Psoas muscle (tissue), 8 donors: ENCODE measurements around the gene SORBS1. TPM values are rescaled to one million over a fixed set of nuclear protein-coding genes. Genes with fewer than 3 reads are reported as not detected.

ENCODE experiments used
- ATAC-seq, 4 donors: fragments of 200-7000 bp; cut with Tn5 transposase; one replicate each; pipeline ENCODE4 v1.9.1; 2020; ENCODE audit warnings: moderate library complexity in 3 of 4, mild to moderate bottlenecking in 2 of 4
- DNase-seq, 2 donors: peaks; one replicate each; pipeline ENCODE4 v3.0.0-alpha.2; 2020
- H3K27ac ChIP-seq: fragments of 200-600 bp; one replicate; pipeline ENCODE4 v1.8.0; 2022
- H3K27me3 ChIP-seq, 3 donors: fragments of 200-600 bp in 1 of 3; one replicate each; pipeline versions ENCODE4 v1.6.1 to v1.8.0; 2013 to 2022; ENCODE audit warnings: low read length in 2 of 3, mild to moderate bottlenecking in 2 of 3, moderate library complexity in 1 of 3; ENCODE audit not compliant: insufficient read depth in 3 of 3
- H3K36me3 ChIP-seq, 2 donors: fragments of 200-600 bp in 1 of 2; one replicate each; pipeline versions ENCODE4 v1.6.1 to v1.8.0; 2013 to 2022; ENCODE audit warnings: low read depth in 1 of 2, mild to moderate bottlenecking in 1 of 2, moderate library complexity in 1 of 2; ENCODE audit not compliant: insufficient read depth in 1 of 2
- H3K4me1 ChIP-seq: fragments of 200-600 bp; one replicate; pipeline ENCODE4 v1.8.0; 2022
- H3K4me3 ChIP-seq: fragments of 200-600 bp; one replicate; pipeline ENCODE4 v1.8.0; 2022; ENCODE audit warnings: mild to moderate bottlenecking
- H3K9me3 ChIP-seq: fragments of 200-600 bp; one replicate; pipeline ENCODE4 v1.8.0; 2022
- WGBS, 3 donors: extraction: QIAGEN DNeasy Blood & Tissue Kit; methylation state at CpG; one replicate each; pipeline versions ENCODE4 v1.1.6 to v1.1.7; 2013; 5-methylcytosine and 5-hydroxymethylcytosine counted together
- intact Hi-C, 2 donors: fragments of 100-400 bp; cut with DNase I; formaldehyde crosslinking; loops; one replicate each; pipeline versions ENCODE4 v1.11.0 to v1.14.2; 2022
- polyA plus RNA-seq, 3 donors: library from polyadenylated mRNA; stranded (reverse); fragments of 200-250 nt; gene quantifications; one replicate each; pipeline ENCODE4 v1.2.3, GENCODE V29; 2013
- total RNA-seq, 4 donors: library from RNA; stranded (reverse); fragmentation: NEBNext Ultra II Directional in 2 of 4; extraction: Animal tissue kit (Norgen Biotek cat#: 25700) in 2 of 4; gene quantifications; one replicate each; pipeline versions ENCODE4 v1.2.1 to v1.2.4, GENCODE V29; 2021 to 2023
- TF ChIP-seq, protein P1 (sequence below): fragments of 200-600 bp; IDR thresholded peaks from one replicate; pipeline ENCODE4 v1.8.0; 2022; ENCODE audit warnings: antibody characterized with exemption
- donor health status: healthy with polysubstance abuse.
- donor health status: DM: no; HTN: no; CAD: no; lungs with moderate emphysema.
- donor health status: Bipolar disorder and iron deficiency.
- donor health status: healthy.
- donor health status: DM: yes; HTN: yes; CAD: no.
- donor health status: DM: no; HTN: no; CAD: no.
- donor health status: DM: no; HTN: no; CAD: no.
- donor health status: DM: yes; HTN: yes; CAD: no.

The SORBS1 gene
- total and polyA plus RNA-seq, 7 donors: 17.3 to 306 (median 145) TPM

DNA sequence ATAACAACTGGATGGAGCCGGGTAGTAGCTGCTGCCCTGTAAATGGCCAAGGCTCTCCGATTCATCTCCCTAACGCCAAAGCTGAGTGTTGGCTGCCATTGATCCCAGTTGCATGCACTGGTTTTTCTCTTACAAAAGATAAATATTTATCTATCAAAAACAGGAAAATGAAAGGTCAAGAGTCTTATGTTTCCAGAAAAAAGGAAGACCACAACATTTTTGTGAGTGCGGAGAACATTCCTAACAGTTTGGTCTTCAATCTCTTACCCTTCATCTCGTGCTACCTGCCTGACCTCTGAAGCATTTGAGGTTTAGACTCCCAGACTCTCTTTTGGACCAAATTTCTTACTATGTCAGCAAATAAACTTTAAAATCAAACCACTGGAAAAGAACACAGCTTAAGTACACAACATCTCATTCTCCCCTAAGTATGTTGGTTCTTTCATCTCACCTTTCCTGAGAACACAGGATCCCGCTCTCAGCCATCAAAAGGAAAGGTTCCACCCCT lies 61.6 kb downstream of the SORBS1 start:
- peak overlapping the region; percentile 36 for H3K27ac ChIP-seq
- H3K27me3 ChIP-seq: no peaks in the 10 kb centered on the region
- no peak overlapping the region for H3K4me3 ChIP-seq
- ATAC-seq (no peak), DNase-seq (no peak)
- no peaks in the 10 kb centered on the region for H3K9me3 ChIP-seq
- WGBS, 3 donors: 82 to 92% (median 85%) methylated on average over 6 of the region's 6 CpGs
- TF ChIP-seq, protein P1, sequence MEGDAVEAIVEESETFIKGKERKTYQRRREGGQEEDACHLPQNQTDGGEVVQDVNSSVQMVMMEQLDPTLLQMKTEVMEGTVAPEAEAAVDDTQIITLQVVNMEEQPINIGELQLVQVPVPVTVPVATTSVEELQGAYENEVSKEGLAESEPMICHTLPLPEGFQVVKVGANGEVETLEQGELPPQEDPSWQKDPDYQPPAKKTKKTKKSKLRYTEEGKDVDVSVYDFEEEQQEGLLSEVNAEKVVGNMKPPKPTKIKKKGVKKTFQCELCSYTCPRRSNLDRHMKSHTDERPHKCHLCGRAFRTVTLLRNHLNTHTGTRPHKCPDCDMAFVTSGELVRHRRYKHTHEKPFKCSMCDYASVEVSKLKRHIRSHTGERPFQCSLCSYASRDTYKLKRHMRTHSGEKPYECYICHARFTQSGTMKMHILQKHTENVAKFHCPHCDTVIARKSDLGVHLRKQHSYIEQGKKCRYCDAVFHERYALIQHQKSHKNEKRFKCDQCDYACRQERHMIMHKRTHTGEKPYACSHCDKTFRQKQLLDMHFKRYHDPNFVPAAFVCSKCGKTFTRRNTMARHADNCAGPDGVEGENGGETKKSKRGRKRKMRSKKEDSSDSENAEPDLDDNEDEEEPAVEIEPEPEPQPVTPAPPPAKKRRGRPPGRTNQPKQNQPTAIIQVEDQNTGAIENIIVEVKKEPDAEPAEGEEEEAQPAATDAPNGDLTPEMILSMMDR: no peak
- intact Hi-C loops: no loop called here
- peaks cover 54% of the 10 kb centered on the region for H3K4me1 ChIP-seq
- no peaks in the 10 kb centered on the region for H3K36me3 ChIP-seq

DNA sequence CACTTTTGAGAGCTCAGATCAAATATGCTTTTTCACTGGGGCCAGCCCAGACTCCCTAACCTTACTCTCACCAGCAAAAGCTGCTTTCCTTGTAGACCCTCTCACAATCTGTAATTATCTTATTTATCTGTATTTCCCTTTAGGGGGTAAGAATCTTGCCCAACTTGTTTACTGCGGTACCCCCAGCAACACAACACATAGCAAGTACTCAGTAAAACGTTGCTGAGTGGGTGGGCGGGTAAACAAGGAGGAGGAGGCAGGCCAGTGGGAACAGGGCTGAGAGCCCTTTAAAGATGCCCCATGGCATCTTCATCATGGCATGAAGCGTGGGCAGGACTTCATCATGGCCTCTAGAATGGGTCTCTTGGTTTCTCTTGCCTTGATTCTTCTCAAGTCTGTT lies 64.2 kb downstream of the SORBS1 start:
- intact Hi-C loops: no loop called here
- H3K9me3 ChIP-seq: no peaks in the 10 kb centered on the region
- 53 to 67% (median 61%) methylated on average over 4 of the region's 4 CpGs for WGBS, 3 donors
- ATAC-seq (no peak), DNase-seq (no peak)
- H3K27ac ChIP-seq: peak overlapping the region; percentile 10
- no peak overlapping the region for H3K4me3 ChIP-seq
- no peaks in the 10 kb centered on the region for H3K36me3 ChIP-seq
- no peaks in the 10 kb centered on the region for H3K27me3 ChIP-seq
- TF ChIP-seq, protein P1: no peak
- H3K4me1 ChIP-seq: peaks cover 28% of the 10 kb centered on the region

DNA sequence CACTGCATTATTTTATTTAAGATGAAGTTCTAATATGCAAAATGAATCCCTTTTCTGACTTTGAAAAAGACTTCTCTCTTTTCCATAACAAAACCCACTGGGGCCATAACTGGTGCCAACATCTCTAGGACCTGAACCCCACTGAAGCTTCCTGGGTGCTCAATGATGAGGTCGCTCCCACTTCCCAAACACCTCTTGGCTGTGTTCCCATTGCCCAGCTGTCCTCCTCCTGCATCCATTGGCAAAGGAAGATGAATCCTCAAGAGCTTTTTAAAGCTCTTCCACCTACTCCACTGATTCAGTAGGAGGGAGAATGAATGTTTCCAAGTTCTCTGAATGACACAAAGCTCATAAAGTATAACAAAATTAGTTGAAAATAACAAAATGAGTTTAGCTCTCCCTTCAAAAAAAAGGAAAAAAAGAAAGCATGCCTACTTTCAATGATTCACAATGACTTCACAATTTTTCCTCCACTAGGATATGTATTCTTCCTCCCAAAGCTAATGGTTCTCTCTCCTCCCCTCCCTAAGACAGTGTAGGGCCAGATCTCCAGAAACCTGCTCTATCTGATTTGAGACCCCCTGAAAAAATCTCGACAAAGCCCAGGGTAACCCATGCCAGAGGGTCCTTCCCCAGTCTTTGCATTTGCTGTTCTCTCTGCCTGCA lies 64.8 kb downstream of the SORBS1 start:
- Histone ChIP-seq H3K4me3 (no peak overlapping the region), H3K27me3 (no peaks in the 10 kb centered on the region), H3K36me3 (no peaks in the 10 kb centered on the region), H3K9me3 (no peaks in the 10 kb centered on the region), H3K4me1 (peaks cover 22% of the 10 kb centered on the region), H3K27ac (peak overlapping the region; percentile 10)
- TF ChIP-seq, protein P1: no peak
- DNase-seq: no peak
- ATAC-seq: no peak
- intact Hi-C loops: no loop called here
- 38 to 55% (median 51%) methylated on average over 2 of the region's 2 CpGs for WGBS, 3 donors

GRCh38 chr10:95493862-95494261 lies 67.3 kb downstream of the SORBS1 start:
- WGBS, 3 donors: 90 to 94% (median 91%) methylated on average over 2 of the region's 2 CpGs
- ATAC-seq (no peak), DNase-seq (no peak)
- no peak overlapping the region for H3K4me3 ChIP-seq
- H3K27ac ChIP-seq: peak overlapping the region; percentile 43
- H3K4me1 ChIP-seq: peaks cover 10% of the 10 kb centered on the region
- H3K9me3 ChIP-seq: no peaks in the 10 kb centered on the region
- TF ChIP-seq, protein P1: no peak
- H3K27me3 ChIP-seq: no peaks in the 10 kb centered on the region
- H3K36me3 ChIP-seq: peaks cover 0 to 15% of the 10 kb centered on the region in 2 donors
- intact Hi-C loops: no loop called here

GRCh38 chr10:95487994-95488393 lies 73.2 kb downstream of the SORBS1 start:
- peaks cover 19% of the 10 kb centered on the region for H3K4me1 ChIP-seq
- TF ChIP-seq, protein P1: no peak
- H3K36me3 ChIP-seq: peaks cover 0 to 19% of the 10 kb centered on the region in 2 donors
- H3K9me3 ChIP-seq: no peaks in the 10 kb centered on the region
- intact Hi-C loops: no loop called here
- DNase-seq (no peak), ATAC-seq (no peak)
- H3K27ac ChIP-seq: no peak overlapping the region
- H3K4me3 ChIP-seq: no peak overlapping the region
- no peaks in the 10 kb centered on the region for H3K27me3 ChIP-seq
